ENCODE results near the gene CCDC88C.

The CCDC88C gene

GRCh38 chr14:91245029-91245428, 172.6 kb downstream of the CCDC88C start:
- Histone ChIP-seq H3K9me2 (ENCODE audit: low read depth, low read length) (no peaks in the 10 kb centered on the region), H3K9ac (ENCODE audit: low read length) (no peak overlapping the region; the same call in 1 of the 2 replicates), H3K4me3 (ENCODE audit: low read depth, low read length, poor library complexity, severe bottlenecking) (no peak overlapping the region), H3K27ac (ENCODE audit: low read depth, low read length, poor library complexity, severe bottlenecking) (peak overlapping the region; percentile 71), H3K79me2 (ENCODE audit: insufficient read depth, low read length) (no peaks in the 10 kb centered on the region), H2AFZ (ENCODE audit: low read length) (no peak overlapping the region), H3F3A (ENCODE audit: insufficient read depth, low read length) (no peaks in the 10 kb centered on the region), H3K4me1 (ENCODE audit: insufficient read depth, low read length, severe bottlenecking) (peaks cover 68% of the 10 kb centered on the region), H3K4me2 (ENCODE audit: low read length) (peak overlapping the region; percentile 58; the same call in 1 of the 2 replicates), H4K20me1 (ENCODE audit: insufficient read depth, low read length) (no peaks in the 10 kb centered on the region), H3K27me3 (ENCODE audit: insufficient read depth, low read length) (no peaks in the 10 kb centered on the region), H3K36me3 (ENCODE audit: insufficient read depth, low read length) (no peaks in the 10 kb centered on the region), H3K9me3 (ENCODE audit: low read length) (no peaks in the 10 kb centered on the region)
- TF ChIP-seq, protein P1, sequence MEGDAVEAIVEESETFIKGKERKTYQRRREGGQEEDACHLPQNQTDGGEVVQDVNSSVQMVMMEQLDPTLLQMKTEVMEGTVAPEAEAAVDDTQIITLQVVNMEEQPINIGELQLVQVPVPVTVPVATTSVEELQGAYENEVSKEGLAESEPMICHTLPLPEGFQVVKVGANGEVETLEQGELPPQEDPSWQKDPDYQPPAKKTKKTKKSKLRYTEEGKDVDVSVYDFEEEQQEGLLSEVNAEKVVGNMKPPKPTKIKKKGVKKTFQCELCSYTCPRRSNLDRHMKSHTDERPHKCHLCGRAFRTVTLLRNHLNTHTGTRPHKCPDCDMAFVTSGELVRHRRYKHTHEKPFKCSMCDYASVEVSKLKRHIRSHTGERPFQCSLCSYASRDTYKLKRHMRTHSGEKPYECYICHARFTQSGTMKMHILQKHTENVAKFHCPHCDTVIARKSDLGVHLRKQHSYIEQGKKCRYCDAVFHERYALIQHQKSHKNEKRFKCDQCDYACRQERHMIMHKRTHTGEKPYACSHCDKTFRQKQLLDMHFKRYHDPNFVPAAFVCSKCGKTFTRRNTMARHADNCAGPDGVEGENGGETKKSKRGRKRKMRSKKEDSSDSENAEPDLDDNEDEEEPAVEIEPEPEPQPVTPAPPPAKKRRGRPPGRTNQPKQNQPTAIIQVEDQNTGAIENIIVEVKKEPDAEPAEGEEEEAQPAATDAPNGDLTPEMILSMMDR (IDR thresholded peaks at IDR 0.05; ENCODE audit: low read length), result no peak
- TF ChIP-seq EZH2 (IDR thresholded peaks at IDR 0.05; ENCODE audit: borderline replicate concordance, low read length), result no peak

- H3K36me3 ChIP-seq (ENCODE audit: insufficient read depth, low read length), result no peaks in the 10 kb centered on the region
- H3K4me3 ChIP-seq (ENCODE audit: low read depth, low read length, poor library complexity, severe bottlenecking), result peak within 1 kb of the TSS; percentile 14
- no peaks in the 10 kb centered on the region for H3K79me2 ChIP-seq (ENCODE audit: insufficient read depth, low read length)
- no peaks in the 10 kb centered on the region for H4K20me1 ChIP-seq (ENCODE audit: insufficient read depth, low read length)
- no peak for TF ChIP-seq EZH2 (IDR thresholded peaks at IDR 0.05; ENCODE audit: borderline replicate concordance, low read length)
- TF ChIP-seq, protein P1 (IDR thresholded peaks at IDR 0.05; ENCODE audit: low read length), result no peak
- no peaks in the 10 kb centered on the region for H3F3A ChIP-seq (ENCODE audit: insufficient read depth, low read length)
- H3K27me3 ChIP-seq (ENCODE audit: insufficient read depth, low read length), result no peaks in the 10 kb centered on the region
- H3K9me2 ChIP-seq (ENCODE audit: low read depth, low read length), result no peaks in the 10 kb centered on the region
- H3K4me1 ChIP-seq (ENCODE audit: insufficient read depth, low read length, severe bottlenecking), result peaks cover 63% of the 10 kb centered on the region
- peak within 1 kb of the TSS; percentile 71 for H3K27ac ChIP-seq (ENCODE audit: low read depth, low read length, poor library complexity, severe bottlenecking)
- H3K9me3 ChIP-seq (ENCODE audit: low read length), result no peaks in the 10 kb centered on the region
- H2AFZ ChIP-seq (ENCODE audit: low read length), result no peak within 1 kb of the TSS
- peak within 1 kb of the TSS; percentile 58 for H3K4me2 ChIP-seq (ENCODE audit: low read length)
- H3K9ac ChIP-seq (ENCODE audit: low read length), result peak within 1 kb of the TSS; percentile 51; the same call in 1 of the 2 replicates
Measured at GRCh38 chr14:91244501-91244901, 173.1 kb downstream of the CCDC88C start, which contains the start of gene GPR68. Gene GPR68, minus strand, starts transcription at chr14:91244704. Its CDS starts 9,654 bp downstream, at chr14:91235050.

GRCh38 chr14:91243074-91243471, 174.5 kb downstream of the CCDC88C start:
- Histone ChIP-seq H2AFZ (ENCODE audit: low read length) (no peak overlapping the region), H3K4me3 (ENCODE audit: low read depth, low read length, poor library complexity, severe bottlenecking) (peak overlapping the region; percentile 14), H3K9me3 (ENCODE audit: low read length) (no peaks in the 10 kb centered on the region), H3K9ac (ENCODE audit: low read length) (peak overlapping the region; percentile 51; the same call in 1 of the 2 replicates), H3K79me2 (ENCODE audit: insufficient read depth, low read length) (no peaks in the 10 kb centered on the region), H3K27ac (ENCODE audit: low read depth, low read length, poor library complexity, severe bottlenecking) (peak overlapping the region; percentile 71), H4K20me1 (ENCODE audit: insufficient read depth, low read length) (no peaks in the 10 kb centered on the region), H3K4me2 (ENCODE audit: low read length) (peak overlapping the region; percentile 58), H3K27me3 (ENCODE audit: insufficient read depth, low read length) (no peaks in the 10 kb centered on the region), H3F3A (ENCODE audit: insufficient read depth, low read length) (no peaks in the 10 kb centered on the region), H3K36me3 (ENCODE audit: insufficient read depth, low read length) (no peaks in the 10 kb centered on the region), H3K9me2 (ENCODE audit: low read depth, low read length) (no peaks in the 10 kb centered on the region), H3K4me1 (ENCODE audit: insufficient read depth, low read length, severe bottlenecking) (peaks cover 53% of the 10 kb centered on the region)
- TF ChIP-seq, protein P1 (IDR thresholded peaks at IDR 0.05; ENCODE audit: low read length), result no peak
- no peak for TF ChIP-seq EZH2 (IDR thresholded peaks at IDR 0.05; ENCODE audit: borderline replicate concordance, low read length)
